Progenitor cell of endocrine pancreas (in vitro differentiated cells): Measurements from ENCODE around the gene IGF1R. TPM values are rescaled to one million over a fixed set of nuclear protein-coding genes. Genes with fewer than 3 reads are reported as not detected.

ENCODE experiments used
- DNase-seq: peaks from one replicate; pipeline ENCODE4 v3.0.0; 2021; ENCODE audit warnings: low spot score; ENCODE audit not compliant: unreplicated experiment
- H3K27ac Mint-ChIP-seq: 2 replicates; pipeline ENCODE4 v1.8.0; 2021; ENCODE audit warnings: mild to moderate bottlenecking, moderate library complexity, mixed read lengths
- H3K27me3 Mint-ChIP-seq: 2 replicates; pipeline ENCODE4 v1.8.0; 2021; ENCODE audit warnings: mixed read lengths
- H3K36me3 Mint-ChIP-seq: 2 replicates; pipeline ENCODE4 v1.8.0; 2022; ENCODE audit warnings: mixed read lengths; ENCODE audit not compliant: insufficient read depth
- H3K4me1 Mint-ChIP-seq: 2 replicates; pipeline ENCODE4 v1.8.0; 2021; ENCODE audit warnings: low read depth, mixed read lengths
- H3K4me3 Mint-ChIP-seq: 2 replicates; pipeline ENCODE4 v1.8.0; 2021; ENCODE audit warnings: low read depth, mild to moderate bottlenecking, moderate library complexity, mixed read lengths
- H3K9me3 Mint-ChIP-seq: 2 replicates; pipeline ENCODE4 v1.8.0; 2021; ENCODE audit warnings: low read depth, mixed read lengths
- long read RNA-seq: library from polyadenylated mRNA; unstranded; transcript quantifications from one replicate; pipeline ENCODE4 v2.0.0, GENCODE V29; 2020
- total RNA-seq: library from RNA; stranded (reverse); gene quantifications from 2 replicates; pipeline ENCODE4 v1.2.1, GENCODE V29; 2021
- TF ChIP-seq, protein P1 (sequence below): fragments of 200-600 bp; sonication (generic); IDR thresholded peaks from one replicate; pipeline ENCODE4 v1.5.0; 2021; ENCODE audit warnings: antibody characterized with exemption, mild to moderate bottlenecking; ENCODE audit not compliant: unreplicated experiment

IGF1R gene
- total RNA-seq, result 106 and 109 TPM in 2 replicates
- long read RNA-seq, partial matches to known transcripts, result 1 of 41 reads
- long read RNA-seq, other reads (novel, unspliced or antisense), result 40 of 41 reads

DNA sequence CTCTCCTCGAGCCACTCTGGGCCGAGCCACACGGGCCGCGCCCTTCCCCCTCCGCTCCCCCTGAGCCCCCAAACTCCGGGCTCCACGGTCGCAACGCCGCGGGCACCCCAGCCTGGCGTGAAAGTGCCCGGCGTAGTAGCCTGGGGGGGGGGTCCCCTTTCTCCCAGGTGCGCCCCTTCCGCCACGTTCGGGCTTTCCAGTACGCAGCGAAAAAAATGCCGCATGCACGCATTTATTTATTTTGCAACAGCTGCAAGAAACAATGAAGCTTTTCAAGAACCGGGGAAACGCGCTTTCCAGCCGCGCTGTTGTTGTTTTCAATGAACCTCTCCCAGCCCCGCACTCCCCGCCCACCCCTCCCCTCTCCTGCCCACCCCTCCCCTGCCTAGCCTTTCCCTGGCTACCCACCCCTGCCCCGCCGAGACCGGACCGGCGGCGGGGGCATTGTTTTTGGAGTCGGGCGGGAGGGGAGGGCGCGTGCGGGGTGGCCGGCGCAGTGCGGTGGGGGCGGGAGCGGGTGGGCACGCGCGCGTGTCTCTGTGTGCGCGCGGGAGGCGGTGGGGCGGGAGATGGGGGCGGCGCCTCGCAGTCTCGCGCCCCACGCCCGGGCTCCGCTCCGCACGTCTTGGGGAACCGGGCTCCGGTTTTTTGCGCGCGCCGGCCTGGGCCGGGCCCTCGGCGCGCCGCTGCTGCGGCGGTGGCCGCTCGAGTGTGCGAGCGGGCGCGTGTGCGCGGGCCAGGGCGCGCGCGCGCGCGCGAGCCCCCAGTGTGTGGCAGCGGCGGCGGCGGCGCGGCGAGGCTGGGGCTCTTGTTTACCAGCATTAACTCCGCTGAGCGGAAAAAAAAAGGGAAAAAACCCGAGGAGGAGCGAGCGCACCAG is at the start of gene IGF1R:
IGF1R (plus strand) TSS at position 766 of the 880 bp plus-strand sequence. CDS start 1,043 bp downstream, outside the sequence.
- peak; percentile 83 for DNase-seq
- Mint-ChIP-seq H3K9me3 (no peaks in the 10 kb centered on the region), H3K36me3 (no peaks in the 10 kb centered on the region), H3K27ac (peak within 1 kb of the TSS; percentile 97), H3K27me3 (peaks cover 31% of the 10 kb centered on the region), H3K4me3 (peak within 1 kb of the TSS; percentile 83), H3K4me1 (peaks cover 17% of the 10 kb centered on the region)
- TF ChIP-seq, protein P1, sequence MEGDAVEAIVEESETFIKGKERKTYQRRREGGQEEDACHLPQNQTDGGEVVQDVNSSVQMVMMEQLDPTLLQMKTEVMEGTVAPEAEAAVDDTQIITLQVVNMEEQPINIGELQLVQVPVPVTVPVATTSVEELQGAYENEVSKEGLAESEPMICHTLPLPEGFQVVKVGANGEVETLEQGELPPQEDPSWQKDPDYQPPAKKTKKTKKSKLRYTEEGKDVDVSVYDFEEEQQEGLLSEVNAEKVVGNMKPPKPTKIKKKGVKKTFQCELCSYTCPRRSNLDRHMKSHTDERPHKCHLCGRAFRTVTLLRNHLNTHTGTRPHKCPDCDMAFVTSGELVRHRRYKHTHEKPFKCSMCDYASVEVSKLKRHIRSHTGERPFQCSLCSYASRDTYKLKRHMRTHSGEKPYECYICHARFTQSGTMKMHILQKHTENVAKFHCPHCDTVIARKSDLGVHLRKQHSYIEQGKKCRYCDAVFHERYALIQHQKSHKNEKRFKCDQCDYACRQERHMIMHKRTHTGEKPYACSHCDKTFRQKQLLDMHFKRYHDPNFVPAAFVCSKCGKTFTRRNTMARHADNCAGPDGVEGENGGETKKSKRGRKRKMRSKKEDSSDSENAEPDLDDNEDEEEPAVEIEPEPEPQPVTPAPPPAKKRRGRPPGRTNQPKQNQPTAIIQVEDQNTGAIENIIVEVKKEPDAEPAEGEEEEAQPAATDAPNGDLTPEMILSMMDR, result no peak

DNA sequence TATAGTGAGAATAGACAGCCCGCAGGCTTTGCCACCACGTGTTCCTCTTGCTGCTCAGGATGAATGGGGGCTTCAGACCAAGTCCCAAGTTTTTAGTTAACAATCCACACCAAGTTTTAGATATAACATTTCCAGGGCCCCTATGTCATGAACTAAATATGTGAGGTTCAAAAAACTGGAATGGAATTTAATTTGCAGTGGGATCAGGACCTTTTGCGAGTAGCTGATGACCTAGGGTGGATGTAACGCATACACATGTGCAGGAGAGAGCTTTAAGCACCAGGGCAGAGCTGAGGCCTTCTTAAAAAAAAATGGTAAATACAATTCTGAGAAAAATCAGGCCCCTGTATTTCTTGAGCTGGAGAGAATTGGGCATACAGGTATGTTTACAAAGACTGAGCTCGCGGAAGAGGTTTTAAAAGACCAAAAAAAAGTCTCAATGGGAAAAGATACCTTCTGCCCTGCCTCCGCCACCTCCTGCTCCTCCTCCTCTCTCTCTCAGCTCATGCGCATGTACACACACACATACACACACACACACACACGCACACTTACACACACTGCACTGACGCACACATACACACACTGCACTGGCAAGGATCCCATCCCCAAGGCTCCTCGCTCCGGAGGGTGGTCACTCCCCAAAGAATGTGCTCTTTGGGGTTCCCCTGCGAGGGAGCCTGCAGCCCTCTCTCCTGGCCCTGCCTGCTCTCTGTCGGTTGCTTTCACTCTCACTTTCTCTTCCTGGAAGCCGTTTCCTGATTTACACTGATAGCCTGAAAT is 48.2 kb upstream of the IGF1R start:
- no peak for DNase-seq
- no peaks in the 10 kb centered on the region for H3K36me3 Mint-ChIP-seq
- peaks cover 42% of the 10 kb centered on the region for H3K27me3 Mint-ChIP-seq
- TF ChIP-seq, protein P1, result no peak
- H3K4me3 Mint-ChIP-seq, result peak overlapping the region; percentile 61
- H3K4me1 Mint-ChIP-seq, result peaks cover 11% of the 10 kb centered on the region
- no peaks in the 10 kb centered on the region for H3K9me3 Mint-ChIP-seq
- no peak overlapping the region for H3K27ac Mint-ChIP-seq

DNA sequence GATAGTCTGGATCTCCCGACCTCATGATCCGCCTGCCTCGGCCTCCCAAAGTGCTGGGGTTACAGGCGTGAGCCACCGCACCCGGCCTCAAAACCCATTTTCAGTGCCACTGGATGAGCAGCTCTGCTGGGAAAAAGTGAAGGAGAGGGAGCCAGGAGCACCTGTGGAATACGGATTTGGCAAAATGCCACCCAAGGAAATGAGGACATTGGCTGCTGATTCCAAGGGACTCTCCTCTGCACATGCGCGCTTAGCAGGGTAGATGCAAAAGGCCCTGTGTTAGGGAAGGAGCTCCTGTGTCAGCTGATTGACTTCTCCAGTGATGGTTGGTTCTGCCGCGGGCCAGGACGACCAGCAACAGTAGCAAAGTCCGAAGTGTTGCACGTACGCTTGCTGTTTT is 43.4 kb upstream of the IGF1R start:
- peaks cover 10% of the 10 kb centered on the region for H3K27me3 Mint-ChIP-seq
- TF ChIP-seq, protein P1, result no peak
- no peaks in the 10 kb centered on the region for H3K9me3 Mint-ChIP-seq
- peaks cover 11% of the 10 kb centered on the region for H3K4me1 Mint-ChIP-seq
- H3K27ac Mint-ChIP-seq, result no peak overlapping the region
- no peak overlapping the region for H3K4me3 Mint-ChIP-seq
- no peak for DNase-seq
- no peaks in the 10 kb centered on the region for H3K36me3 Mint-ChIP-seq

DNA sequence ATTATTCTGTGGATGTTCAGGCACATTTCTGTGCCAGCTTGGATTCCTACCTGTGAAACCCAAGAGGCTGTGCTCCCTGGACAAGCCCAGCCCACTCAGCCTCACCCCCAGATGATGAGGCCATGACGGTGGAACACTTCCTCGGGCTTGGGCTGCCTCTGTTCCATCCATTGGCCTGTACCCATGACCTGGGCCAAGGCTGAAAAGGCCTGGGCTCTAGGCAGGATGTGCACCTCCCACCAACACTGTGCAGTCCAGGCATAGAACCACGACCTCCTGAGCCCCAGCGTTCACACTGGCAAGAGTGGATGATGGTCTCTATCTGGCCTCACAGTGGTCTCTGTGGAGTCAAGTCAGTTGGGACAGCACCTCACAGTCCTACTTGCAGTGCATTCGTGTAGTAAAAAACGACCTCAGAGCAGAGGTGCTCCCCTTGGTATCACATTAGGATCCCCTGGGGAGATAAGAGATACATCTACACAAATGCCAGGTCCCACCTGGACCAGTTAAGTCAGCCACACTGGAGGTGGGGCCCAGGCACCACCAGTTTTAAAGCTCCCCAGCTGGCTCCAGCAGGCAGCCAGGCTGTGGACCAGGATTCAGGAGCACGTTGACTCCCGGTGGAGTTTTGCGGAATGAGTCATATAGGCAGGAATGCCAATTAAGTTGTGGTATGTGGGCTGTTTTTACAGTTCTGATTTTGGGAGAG is 39.0 kb upstream of the IGF1R start:
- Mint-ChIP-seq H3K27ac (no peak overlapping the region), H3K9me3 (no peaks in the 10 kb centered on the region), H3K4me3 (no peak overlapping the region), H3K27me3 (peaks cover 5% of the 10 kb centered on the region), H3K36me3 (no peaks in the 10 kb centered on the region), H3K4me1 (peaks cover 4% of the 10 kb centered on the region)
- no peak for DNase-seq
- TF ChIP-seq, protein P1, result no peak

DNA sequence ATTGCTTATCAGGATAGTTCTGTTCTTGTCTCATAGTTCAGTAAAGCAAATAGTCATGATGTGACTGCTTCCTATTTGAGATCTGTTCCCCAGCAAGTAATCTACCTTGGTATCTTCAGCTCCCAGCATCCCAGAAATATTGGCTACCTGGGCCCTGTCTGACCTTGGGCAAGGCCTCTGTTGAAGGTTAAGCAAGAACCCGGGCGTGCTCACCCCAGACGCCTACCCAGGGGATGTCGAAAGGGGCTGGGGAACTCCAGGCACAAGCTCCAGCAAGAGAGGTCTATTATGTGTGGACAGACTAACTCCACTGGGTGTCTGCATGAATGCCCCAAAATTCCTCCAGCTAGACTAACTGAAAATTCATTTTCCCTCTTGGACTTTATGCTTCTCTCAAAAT is 37.3 kb upstream of the IGF1R start:
- Mint-ChIP-seq H3K4me3 (no peak overlapping the region), H3K27ac (no peak overlapping the region), H3K36me3 (no peaks in the 10 kb centered on the region), H3K9me3 (no peaks in the 10 kb centered on the region), H3K4me1 (peaks cover 4% of the 10 kb centered on the region), H3K27me3 (peaks cover 2% of the 10 kb centered on the region)
- TF ChIP-seq, protein P1, result no peak
- DNase-seq, result no peak
